ENCODE measurements around the gene ZSWIM3. TPM values are rescaled to one million over a fixed set of nuclear protein-coding genes. Genes with fewer than 3 reads are reported as not detected.

The ZSWIM3 gene
- total and polyA plus RNA-seq, 2 of the 13 experiments (the other 11 are each of a cell fraction or from before 2014, with no cell fraction given): 5.2 to 5.8 TPM

GRCh38 chr20:45857114-45857881 is at the start of gene ZSWIM3, which contains the start of gene ACOT8 (continued):
- TF ChIP-seq ZNF574 (CRISPR knock-in tag; IDR thresholded peaks at IDR 0.05): peak; percentile 92
- TF ChIP-seq, protein P1, sequence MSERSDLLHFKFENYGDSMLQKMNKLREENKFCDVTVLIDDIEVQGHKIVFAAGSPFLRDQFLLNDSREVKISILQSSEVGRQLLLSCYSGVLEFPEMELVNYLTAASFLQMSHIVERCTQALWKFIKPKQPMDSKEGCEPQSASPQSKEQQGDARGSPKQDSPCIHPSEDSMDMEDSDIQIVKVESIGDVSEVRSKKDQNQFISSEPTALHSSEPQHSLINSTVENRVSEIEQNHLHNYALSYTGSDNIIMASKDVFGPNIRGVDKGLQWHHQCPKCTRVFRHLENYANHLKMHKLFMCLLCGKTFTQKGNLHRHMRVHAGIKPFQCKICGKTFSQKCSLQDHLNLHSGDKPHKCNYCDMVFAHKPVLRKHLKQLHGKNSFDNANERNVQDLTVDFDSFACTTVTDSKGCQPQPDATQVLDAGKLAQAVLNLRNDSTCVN (CRISPR knock-in tag; IDR thresholded peaks at IDR 0.05; ENCODE audit: borderline replicate concordance): peak; percentile 81; the same call in 1 of the 2 replicates
- TF ChIP-seq NRL (CRISPR knock-in tag; IDR thresholded peaks at IDR 0.05; ENCODE audit: borderline replicate concordance): no peak; the same call in 1 of the 2 replicates
- peak; percentile 99 for TF ChIP-seq ELF4 (CRISPR knock-in tag; IDR thresholded peaks at IDR 0.05; ENCODE audit: borderline replicate concordance)
- peak; percentile 96; the same call in 1 of the 2 replicates for TF ChIP-seq ZFP36L2 (CRISPR knock-in tag; IDR thresholded peaks at IDR 0.05)
- no peak for TF ChIP-seq ZNF318 (CRISPR knock-in tag; IDR thresholded peaks at IDR 0.05)
- TF ChIP-seq POGZ (CRISPR knock-in tag; IDR thresholded peaks at IDR 0.05): peak; percentile 86
- no peak for TF ChIP-seq ZNF160 (CRISPR knock-in tag; IDR thresholded peaks at IDR 0.05)
- peak; percentile 90 for TF ChIP-seq SIN3A (IDR thresholded peaks at IDR 0.05; ENCODE audit: borderline replicate concordance, low read depth, low read length)
- TF ChIP-seq ZNF629 (CRISPR knock-in tag; conservative IDR thresholded peaks at IDR 0.05): no peak
- no peak for TF ChIP-seq ATF5 (CRISPR knock-in tag; IDR thresholded peaks at IDR 0.05; ENCODE audit: low read depth)
- TF ChIP-seq POLR2AphosphoS2 (IDR thresholded peaks at IDR 0.05; ENCODE audit: low read depth, low read length): no peak
- TF ChIP-seq ZNF616 (CRISPR knock-in tag; IDR thresholded peaks at IDR 0.05; ENCODE audit: low read depth): 0 out of 2 replicates have a peak, but pooled peaks have one; percentile 59

All from HepG2 (cell line).